Pons (tissue), 1 donor: Measurements from ENCODE around the gene FRMPD4.

ENCODE experiments used
- DNase-seq: peaks from one replicate; pipeline ENCODE4 v3.0.0-alpha.2; 2016; ENCODE audit warnings: low spot score

FRMPD4 gene

GRCh38 chrX:12661464-12661863 lies 523.2 kb downstream of the FRMPD4 start:
- no peak for DNase-seq

GRCh38 chrX:12672367-12673106 lies 534.3 kb downstream of the FRMPD4 start:
- no peak for DNase-seq

- no peak for DNase-seq
These were observed 535.2 kb downstream of the FRMPD4 start for GRCh38 chrX:12673487-12673886.

GRCh38 chrX:12679522-12679921 lies 541.2 kb downstream of the FRMPD4 start:
- no peak for DNase-seq

- DNase-seq = no peak
These were observed 542.8 kb downstream of the FRMPD4 start for GRCh38 chrX:12681047-12681446.

GRCh38 chrX:12685541-12685940 lies 547.3 kb downstream of the FRMPD4 start:
- DNase-seq = no peak

GRCh38 chrX:12686331-12686730 lies 548.1 kb downstream of the FRMPD4 start:
- DNase-seq = no peak

- DNase-seq = no peak
These were observed 552.4 kb downstream of the FRMPD4 start for GRCh38 chrX:12690646-12691045.

GRCh38 chrX:12693754-12694153 lies 555.5 kb downstream of the FRMPD4 start:
- DNase-seq = no peak

- no peak for DNase-seq
These were observed 562.5 kb downstream of the FRMPD4 start for GRCh38 chrX:12700745-12701144.

- peak; percentile 39 for DNase-seq
These were observed 563.4 kb downstream of the FRMPD4 start for GRCh38 chrX:12701628-12702027.

- DNase-seq = no peak
These were observed 564.3 kb downstream of the FRMPD4 start for GRCh38 chrX:12702509-12703091.

- no peak for DNase-seq
These were observed 566.4 kb downstream of the FRMPD4 start for GRCh38 chrX:12704706-12705105.

- no peak for DNase-seq
These were observed 570.8 kb downstream of the FRMPD4 start for GRCh38 chrX:12709047-12709446.

- DNase-seq = no peak
These were observed 573.3 kb downstream of the FRMPD4 start for GRCh38 chrX:12711435-12712040.

- DNase-seq = no peak
These were observed 578.3 kb downstream of the FRMPD4 start for GRCh38 chrX:12716574-12716973.

GRCh38 chrX:12719837-12720236 lies 581.6 kb downstream of the FRMPD4 start:
- DNase-seq = no peak

- no peak for DNase-seq
These were observed 582.8 kb downstream of the FRMPD4 start for GRCh38 chrX:12721042-12721441.

GRCh38 chrX:12722314-12722713 lies 584.0 kb downstream of the FRMPD4 start:
- DNase-seq = no peak

- DNase-seq = no peak
These were observed 603.1 kb downstream of the FRMPD4 start for GRCh38 chrX:12741416-12741815.

GRCh38 chrX:12747433-12747832 lies 609.2 kb downstream of the FRMPD4 start:
- no peak for DNase-seq

- DNase-seq = no peak
These were observed 613.6 kb downstream of the FRMPD4 start for GRCh38 chrX:12751887-12752286.

- no peak for DNase-seq
These were observed 615.1 kb downstream of the FRMPD4 start for GRCh38 chrX:12753366-12753765.
